ENCODE measurements around the gene TMEM42. TPM values are rescaled to one million over a fixed set of nuclear protein-coding genes. Genes with fewer than 3 reads are reported as not detected.
A peak's percentile ranks its signal among the peaks of the same experiment; 100 is the strongest.
"Not testable (repeated sequence)": the region's sequence is repeated elsewhere in the genome, so short reads cannot be mapped to it uniquely, and the experiment has no call there.

The TMEM42 gene
- total RNA-seq, 4 donors from 2014 or later: 15.9 to 27.2 (median 20.8) TPM

DNA sequence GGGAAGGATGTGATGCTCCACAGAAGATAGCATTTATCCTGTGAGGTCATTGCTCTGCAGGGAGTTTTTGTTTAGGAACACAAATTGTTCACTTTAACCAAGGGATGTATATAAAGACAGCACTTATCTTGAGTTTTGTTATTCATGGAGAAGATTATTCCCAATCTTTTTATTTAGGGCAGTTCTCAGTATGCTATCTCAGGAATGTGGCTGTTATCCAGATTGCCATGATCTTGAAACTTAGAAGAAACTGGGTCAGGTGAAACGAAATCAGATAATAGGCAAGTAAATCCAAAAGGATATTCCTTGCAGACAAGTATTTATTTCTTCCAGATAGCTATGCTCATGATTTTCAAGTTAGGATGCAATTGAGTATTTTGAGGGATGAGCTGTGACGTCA lies 19.3 kb upstream of the TMEM42 start:
- TF ChIP-seq POLR2A (IDR thresholded peaks at IDR 0.05) (no peak), POLR2AphosphoS5 (IDR thresholded peaks at IDR 0.05) (no peak), EP300 (IDR thresholded peaks at IDR 0.05) (no peak)
- TF ChIP-seq, protein P1, sequence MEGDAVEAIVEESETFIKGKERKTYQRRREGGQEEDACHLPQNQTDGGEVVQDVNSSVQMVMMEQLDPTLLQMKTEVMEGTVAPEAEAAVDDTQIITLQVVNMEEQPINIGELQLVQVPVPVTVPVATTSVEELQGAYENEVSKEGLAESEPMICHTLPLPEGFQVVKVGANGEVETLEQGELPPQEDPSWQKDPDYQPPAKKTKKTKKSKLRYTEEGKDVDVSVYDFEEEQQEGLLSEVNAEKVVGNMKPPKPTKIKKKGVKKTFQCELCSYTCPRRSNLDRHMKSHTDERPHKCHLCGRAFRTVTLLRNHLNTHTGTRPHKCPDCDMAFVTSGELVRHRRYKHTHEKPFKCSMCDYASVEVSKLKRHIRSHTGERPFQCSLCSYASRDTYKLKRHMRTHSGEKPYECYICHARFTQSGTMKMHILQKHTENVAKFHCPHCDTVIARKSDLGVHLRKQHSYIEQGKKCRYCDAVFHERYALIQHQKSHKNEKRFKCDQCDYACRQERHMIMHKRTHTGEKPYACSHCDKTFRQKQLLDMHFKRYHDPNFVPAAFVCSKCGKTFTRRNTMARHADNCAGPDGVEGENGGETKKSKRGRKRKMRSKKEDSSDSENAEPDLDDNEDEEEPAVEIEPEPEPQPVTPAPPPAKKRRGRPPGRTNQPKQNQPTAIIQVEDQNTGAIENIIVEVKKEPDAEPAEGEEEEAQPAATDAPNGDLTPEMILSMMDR (IDR thresholded peaks at IDR 0.05): no peak
- Histone ChIP-seq H3K27ac (no peak overlapping the region), H3K4me3 (no peak overlapping the region), H3K36me3 (peaks cover 4% of the 10 kb centered on the region), H3K27me3 (no peaks in the 10 kb centered on the region), H3K4me1 (peaks cover 17% of the 10 kb centered on the region), H3K9me3 (no peaks in the 10 kb centered on the region)
- WGBS: 75% methylated on average over 2 of the region's 2 CpGs
- DNase-seq (ENCODE audit: low spot score in 2 of 2): no peak

DNA sequence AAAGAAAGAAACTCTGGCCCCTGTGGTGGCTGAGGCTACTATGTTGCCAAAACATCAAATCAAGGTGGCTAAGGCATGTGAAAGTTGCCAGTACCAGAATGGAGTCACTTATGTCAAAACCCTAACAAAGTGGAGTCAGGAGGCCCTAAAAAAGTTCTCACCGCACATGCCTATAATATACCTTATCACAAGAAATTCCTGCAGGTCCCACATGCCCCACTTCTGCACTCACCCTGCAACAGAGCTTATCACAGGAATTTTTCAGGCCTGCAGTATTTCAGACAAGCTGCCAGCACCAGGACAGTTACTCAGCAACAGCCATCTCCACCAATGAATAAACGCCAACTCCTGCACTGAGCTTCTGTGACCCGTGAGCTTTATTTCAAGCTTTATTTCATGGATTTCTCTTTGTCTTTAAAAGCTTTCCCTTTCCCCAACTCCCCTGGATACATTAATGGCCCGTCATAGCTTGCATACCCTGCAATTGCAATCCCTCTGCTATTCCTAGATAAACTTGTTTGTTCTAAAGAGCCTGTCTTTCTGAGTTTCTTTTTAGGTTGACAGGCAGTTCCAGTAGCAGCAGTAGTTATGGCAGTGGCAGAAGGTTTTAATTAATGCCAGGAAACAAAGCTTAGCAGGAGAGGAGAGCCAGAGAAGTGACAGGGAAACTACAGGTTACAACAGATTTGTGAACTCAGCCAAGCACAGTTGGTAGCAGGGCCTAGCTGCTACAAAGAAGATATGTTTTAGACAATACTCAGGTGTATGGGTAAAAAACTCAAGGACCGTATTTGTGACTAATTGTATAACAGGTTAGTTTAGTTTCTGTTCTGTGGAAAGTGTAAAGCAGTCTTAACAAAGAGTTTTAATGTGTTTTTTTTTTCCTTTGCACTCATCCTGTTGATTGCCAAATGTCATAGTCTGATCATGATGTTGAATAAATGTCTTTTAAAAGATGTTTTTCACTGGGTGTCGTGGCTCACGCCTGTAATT lies 15.9 kb upstream of the TMEM42 start:
- Histone ChIP-seq H3K36me3 (no peaks in the 10 kb centered on the region), H3K4me3 (no peak overlapping the region), H3K27ac (peak overlapping the region; percentile 65), H3K9me3 (no peaks in the 10 kb centered on the region), H3K27me3 (no peaks in the 10 kb centered on the region), H3K4me1 (peaks cover 17% of the 10 kb centered on the region)
- no peak for TF ChIP-seq EP300 (IDR thresholded peaks at IDR 0.05)
- TF ChIP-seq POLR2AphosphoS5 (IDR thresholded peaks at IDR 0.05): no peak
- TF ChIP-seq, protein P1 (IDR thresholded peaks at IDR 0.05): no peak
- no peak for TF ChIP-seq POLR2A (IDR thresholded peaks at IDR 0.05)
- WGBS: 41% methylated on average over 7 of the region's 7 CpGs
- no peak for DNase-seq (ENCODE audit: low spot score in 2 of 2)

DNA sequence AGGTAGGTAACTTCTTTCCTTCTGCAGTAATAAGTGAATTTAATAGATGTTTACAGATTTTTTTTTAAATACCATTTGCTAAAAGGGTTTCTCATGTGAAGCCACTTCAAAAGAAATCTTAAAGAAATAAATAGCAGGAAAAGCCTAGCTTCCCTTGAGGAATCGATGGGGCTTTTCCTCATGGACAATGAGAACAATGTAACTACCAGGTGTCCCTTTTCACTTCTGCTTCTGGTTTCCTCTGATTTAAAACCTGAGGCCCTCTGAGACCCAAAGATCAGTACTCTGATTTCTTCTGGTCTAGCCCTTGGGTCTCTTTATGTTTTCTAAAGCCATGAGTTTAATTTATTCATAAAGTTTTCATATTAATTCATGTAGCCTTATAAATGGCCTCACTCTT lies 13.1 kb upstream of the TMEM42 start:
- no peaks in the 10 kb centered on the region for H3K9me3 ChIP-seq
- H3K27ac ChIP-seq: no peak overlapping the region
- H3K4me3 ChIP-seq: no peak overlapping the region
- WGBS: 88% methylated on average over 1 of the region's 1 CpG
- DNase-seq (ENCODE audit: low spot score in 2 of 2): no peak
- peaks cover 17% of the 10 kb centered on the region for H3K4me1 ChIP-seq
- TF ChIP-seq EP300 (IDR thresholded peaks at IDR 0.05) (no peak), POLR2A (IDR thresholded peaks at IDR 0.05) (no peak), POLR2AphosphoS5 (IDR thresholded peaks at IDR 0.05) (no peak)
- H3K36me3 ChIP-seq: no peaks in the 10 kb centered on the region
- H3K27me3 ChIP-seq: no peaks in the 10 kb centered on the region

DNA sequence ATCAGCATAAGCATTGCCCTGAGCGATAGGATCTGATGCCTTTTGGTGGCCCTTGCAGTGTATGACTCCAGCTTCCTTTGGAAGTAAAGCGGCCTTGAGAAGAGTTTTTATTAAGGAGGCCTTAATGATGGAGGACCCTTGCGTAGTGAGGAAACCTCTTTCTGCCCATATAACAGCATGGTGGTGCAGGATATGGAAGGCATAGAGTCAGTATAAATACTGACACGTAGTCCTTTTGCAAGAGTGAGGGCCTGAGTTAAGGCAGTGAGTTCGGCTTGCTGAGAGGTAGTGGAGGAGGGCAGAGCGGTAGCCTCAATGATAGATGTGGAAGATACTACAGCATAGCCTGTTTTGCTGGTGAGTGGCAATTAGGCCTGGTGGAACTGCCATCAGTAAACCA lies 5.0 kb upstream of the TMEM42 start:
- not testable (repeated sequence) for H3K36me3 ChIP-seq; H3K9me3 ChIP-seq; H3K4me1 ChIP-seq; H3K27ac ChIP-seq; H3K27me3 ChIP-seq; DNase-seq (ENCODE audit: low spot score in 2 of 2); H3K4me3 ChIP-seq
- WGBS: 95% methylated on average over 6 of the region's 6 CpGs

DNA sequence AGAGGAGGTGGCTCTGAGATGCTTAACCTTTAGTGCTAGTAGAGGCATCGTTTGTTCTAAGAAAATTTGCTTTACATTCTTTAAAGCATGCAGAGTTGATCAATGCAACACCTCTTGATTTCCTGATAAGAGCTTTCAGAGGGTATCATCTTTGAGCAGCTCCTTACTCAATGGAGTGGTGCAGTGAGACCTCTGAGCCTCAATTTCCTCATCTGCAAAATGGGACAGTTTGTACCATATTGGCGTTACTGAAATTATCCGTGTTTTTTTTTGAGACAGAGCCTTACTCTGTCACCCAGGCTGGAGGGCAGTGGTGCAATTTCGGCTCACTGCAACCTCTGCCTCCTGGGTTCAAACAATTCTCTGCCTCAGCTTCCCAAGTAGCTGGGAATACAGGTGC lies 1.6 kb upstream of the TMEM42 start:
- no peak for DNase-seq (ENCODE audit: low spot score in 2 of 2)
- Histone ChIP-seq H3K9me3 (no peaks in the 10 kb centered on the region), H3K36me3 (no peaks in the 10 kb centered on the region), H3K27ac (no peak overlapping the region), H3K27me3 (no peaks in the 10 kb centered on the region), H3K4me3 (no peak overlapping the region), H3K4me1 (peaks cover 19% of the 10 kb centered on the region)
- 88% methylated on average over 4 of the region's 4 CpGs for WGBS
- no peak for TF ChIP-seq EP300 (IDR thresholded peaks at IDR 0.05)
- no peak for TF ChIP-seq POLR2AphosphoS5 (IDR thresholded peaks at IDR 0.05)
- TF ChIP-seq, protein P1 (IDR thresholded peaks at IDR 0.05): no peak
- TF ChIP-seq POLR2A (IDR thresholded peaks at IDR 0.05): no peak

DNA sequence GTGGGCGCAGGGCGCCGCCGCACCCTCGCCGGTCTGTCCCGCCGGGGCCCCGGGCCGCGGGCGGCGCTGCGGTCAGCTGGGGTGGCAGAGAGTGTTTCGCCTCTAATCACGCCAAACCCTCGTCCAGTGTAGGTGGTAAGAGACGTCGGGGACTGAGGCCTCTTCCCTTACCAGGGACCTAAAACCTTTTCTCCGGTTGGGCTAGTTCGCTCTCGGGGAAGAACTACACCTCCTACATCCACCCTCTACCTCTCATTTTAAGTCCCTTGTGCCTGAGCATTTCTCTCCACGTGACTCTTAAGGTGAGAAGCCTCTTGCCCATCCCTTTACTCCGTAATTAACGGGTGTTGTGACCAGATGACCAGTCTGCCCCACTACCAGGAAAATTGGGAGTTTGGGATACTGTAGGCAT lies 520 bp downstream of the TMEM42 start:
- H3K27ac ChIP-seq: peak overlapping the region; percentile 89
- peak overlapping the region; percentile 83 for H3K4me3 ChIP-seq
- peaks cover 19% of the 10 kb centered on the region for H3K4me1 ChIP-seq
- H3K27me3 ChIP-seq: no peaks in the 10 kb centered on the region
- under 1% methylated on average over 10 of the region's 25 CpGs for WGBS
- no peak for DNase-seq (ENCODE audit: low spot score in 2 of 2)
- H3K36me3 ChIP-seq: no peaks in the 10 kb centered on the region
- no peak for TF ChIP-seq POLR2A (IDR thresholded peaks at IDR 0.05)
- TF ChIP-seq, protein P1 (IDR thresholded peaks at IDR 0.05): no peak
- no peak for TF ChIP-seq POLR2AphosphoS5 (IDR thresholded peaks at IDR 0.05)
- TF ChIP-seq EP300 (IDR thresholded peaks at IDR 0.05): no peak
- no peaks in the 10 kb centered on the region for H3K9me3 ChIP-seq
